ENCODE data around the gene SMIM14.
"Not testable (repeated sequence)": the region's sequence is repeated elsewhere in the genome, so short reads cannot be mapped to it uniquely, and the experiment has no call there.

- TF ChIP-seq, protein P1, sequence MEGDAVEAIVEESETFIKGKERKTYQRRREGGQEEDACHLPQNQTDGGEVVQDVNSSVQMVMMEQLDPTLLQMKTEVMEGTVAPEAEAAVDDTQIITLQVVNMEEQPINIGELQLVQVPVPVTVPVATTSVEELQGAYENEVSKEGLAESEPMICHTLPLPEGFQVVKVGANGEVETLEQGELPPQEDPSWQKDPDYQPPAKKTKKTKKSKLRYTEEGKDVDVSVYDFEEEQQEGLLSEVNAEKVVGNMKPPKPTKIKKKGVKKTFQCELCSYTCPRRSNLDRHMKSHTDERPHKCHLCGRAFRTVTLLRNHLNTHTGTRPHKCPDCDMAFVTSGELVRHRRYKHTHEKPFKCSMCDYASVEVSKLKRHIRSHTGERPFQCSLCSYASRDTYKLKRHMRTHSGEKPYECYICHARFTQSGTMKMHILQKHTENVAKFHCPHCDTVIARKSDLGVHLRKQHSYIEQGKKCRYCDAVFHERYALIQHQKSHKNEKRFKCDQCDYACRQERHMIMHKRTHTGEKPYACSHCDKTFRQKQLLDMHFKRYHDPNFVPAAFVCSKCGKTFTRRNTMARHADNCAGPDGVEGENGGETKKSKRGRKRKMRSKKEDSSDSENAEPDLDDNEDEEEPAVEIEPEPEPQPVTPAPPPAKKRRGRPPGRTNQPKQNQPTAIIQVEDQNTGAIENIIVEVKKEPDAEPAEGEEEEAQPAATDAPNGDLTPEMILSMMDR (conservative IDR thresholded peaks at IDR 0.05; ENCODE audit: low read depth, low read length), result not testable (repeated sequence)
- TF ChIP-seq EZH2 (IDR thresholded peaks at IDR 0.05; ENCODE audit: borderline replicate concordance, low read depth, low read length, poor library complexity, severe bottlenecking), result not testable (repeated sequence)
Observed at GRCh38 chr4:39656638-39657037, 18.0 kb upstream of the SMIM14 start.
